OCI-M1 (cell line): Measurements from ENCODE around the gene CDH4.

Experiments
- DNase-seq: peaks from one replicate; lab custom pipeline; 2025; lab: John Stamatoyannopoulos, UW

Gene CDH4

DNA sequence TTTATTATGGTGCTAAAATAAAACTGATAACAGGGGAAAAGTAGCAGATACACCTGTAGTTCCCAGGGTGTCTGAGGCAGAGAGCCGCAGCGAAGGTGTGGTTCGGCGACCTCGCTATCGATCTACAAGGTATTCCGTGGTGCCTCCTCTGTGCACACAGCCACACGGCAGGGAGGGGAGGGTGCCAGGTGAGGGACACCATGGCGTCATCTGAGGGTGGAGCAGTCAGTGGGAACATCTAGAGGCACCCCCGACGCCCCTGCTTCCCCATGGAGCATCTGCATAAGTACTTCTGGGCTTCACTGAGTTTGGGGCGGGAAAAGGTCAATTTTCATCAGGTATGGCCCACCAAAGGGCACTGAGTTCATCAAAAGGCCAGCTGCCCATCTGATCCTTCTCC, 570.3 kb downstream of the CDH4 start:
- DNase-seq: no peak

DNA sequence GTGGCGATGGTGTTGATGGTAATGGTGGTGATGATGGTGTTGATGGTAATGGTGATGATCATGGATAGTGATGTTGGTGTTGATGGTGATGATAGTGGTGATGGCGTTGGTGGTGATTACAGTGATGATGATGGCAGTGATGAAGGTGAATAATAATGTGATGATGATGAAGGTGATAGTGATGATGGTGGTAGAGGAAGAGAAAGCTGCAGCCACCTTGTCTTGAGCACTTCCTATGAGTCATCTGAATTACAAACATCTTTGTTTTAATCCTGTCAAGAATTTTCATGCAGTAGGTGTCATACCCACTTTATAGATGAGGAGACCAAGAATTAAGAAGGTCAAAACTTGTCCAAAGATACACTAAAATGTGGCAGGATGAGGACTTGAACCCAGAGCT, 571.2 kb downstream of the CDH4 start:
- DNase-seq: no peak

DNA sequence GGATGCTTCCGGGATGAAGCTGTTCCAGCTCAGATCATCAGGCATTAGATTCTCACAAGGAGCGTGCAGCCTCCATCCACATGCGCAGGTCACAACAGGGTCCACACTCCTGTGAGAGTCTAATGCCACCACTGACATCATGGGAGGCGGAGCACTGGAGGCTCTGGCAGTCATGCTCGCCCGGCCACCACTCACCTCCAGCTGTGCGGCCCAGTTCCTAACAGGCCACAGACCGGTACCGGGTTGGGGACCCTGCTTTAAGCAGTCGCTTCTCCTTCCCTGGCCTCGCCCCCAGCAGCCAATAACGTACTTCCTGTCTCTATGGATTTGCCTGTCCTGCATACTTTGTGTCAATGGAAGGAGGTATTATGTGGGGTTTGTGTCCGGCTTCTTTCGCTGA, 576.8 kb downstream of the CDH4 start:
- DNase-seq: no peak

DNA sequence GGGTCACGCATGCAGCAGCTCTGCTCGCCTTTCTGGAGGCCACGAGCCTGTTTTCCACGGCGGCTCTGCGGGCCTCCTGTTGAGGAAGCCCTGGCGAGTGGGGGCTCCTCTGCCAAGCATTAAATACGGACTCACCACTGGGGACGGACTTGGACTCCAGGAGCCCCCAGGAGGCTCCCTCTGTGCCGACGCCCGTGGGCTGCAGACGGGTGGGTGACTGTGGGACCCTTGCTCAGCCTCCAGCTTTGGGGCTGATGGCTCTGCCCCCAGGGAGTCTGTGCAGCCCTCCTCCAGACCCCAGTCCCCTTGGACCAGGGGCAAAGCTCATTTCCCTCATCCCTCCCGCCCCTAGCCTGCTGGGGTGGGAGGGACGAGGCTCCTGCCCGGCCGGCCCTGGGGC, 577.5 kb downstream of the CDH4 start:
- DNase-seq: no peak

DNA sequence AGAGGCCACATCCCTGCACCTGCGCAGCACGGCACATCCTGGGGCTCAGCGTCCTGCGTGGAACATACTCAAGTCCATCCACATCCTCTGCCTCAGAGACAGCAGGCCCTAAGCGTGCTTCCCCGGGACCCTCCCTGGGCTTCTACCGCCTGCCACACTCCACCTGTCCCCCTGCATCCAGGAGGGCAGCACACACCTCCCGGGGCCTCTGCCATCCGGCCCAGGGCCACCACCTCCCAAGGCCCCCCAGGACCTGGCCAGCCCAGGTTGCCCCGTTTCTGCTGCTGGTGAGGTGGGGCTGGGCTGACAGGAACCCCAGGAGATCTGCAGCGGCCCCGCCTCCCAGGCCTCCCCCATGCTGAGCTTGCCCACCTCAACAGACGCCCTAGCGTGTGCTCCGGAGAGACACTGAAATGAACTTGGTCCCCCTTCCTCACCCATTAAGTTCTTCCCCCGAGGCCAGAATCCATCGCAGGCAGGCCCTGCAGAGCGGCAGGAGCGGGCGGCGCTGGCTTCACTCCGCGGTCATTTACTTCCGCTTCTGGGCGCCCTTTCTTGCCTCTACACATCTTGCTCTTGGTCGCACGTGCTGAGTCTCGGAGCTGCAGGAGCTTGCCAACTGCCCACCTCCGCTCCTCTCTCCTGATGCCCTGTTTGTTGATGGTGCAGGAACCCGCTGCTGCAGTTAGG, 578.3 kb downstream of the CDH4 start:
- DNase-seq: no peak

DNA sequence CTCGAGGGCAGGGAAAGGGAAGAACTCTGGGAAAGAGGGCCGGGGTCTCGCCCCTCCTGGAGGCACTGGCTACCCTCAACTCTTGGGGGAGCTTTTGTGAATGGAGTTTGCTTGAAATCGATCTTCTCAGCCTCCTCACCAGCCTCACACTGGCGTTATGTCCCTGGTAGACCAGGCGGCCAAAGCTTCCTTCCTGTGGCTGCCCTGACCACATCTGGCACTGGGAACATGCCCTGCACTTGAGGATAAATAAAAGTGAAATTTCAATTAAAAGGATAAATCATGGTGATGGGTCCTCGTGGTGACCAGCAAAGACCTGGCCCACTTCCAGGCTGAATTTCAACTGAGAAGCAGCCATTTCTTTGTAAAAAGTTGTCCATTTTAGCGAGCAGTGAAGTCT, 578.9 kb downstream of the CDH4 start:
- DNase-seq: no peak

DNA sequence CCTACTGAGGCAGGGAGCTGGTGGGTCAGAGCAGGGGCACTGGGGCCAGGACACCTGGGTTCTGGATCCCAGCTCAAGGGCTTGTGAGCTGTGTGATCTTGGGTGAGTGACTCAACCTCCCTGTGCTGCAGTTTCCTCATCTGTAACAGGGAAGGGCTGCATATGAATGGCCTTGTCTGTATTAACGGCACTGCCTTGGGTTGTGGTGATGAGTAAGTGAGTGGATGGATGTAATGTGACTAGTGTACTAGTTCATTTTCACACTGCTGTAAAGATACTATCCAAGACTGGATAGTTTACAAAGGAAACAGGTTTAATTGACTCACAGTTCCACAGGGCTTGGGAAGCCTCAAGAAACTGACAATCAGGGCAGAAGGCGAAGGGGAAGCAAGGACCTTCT, 580.1 kb downstream of the CDH4 start:
- no peak for DNase-seq

DNA sequence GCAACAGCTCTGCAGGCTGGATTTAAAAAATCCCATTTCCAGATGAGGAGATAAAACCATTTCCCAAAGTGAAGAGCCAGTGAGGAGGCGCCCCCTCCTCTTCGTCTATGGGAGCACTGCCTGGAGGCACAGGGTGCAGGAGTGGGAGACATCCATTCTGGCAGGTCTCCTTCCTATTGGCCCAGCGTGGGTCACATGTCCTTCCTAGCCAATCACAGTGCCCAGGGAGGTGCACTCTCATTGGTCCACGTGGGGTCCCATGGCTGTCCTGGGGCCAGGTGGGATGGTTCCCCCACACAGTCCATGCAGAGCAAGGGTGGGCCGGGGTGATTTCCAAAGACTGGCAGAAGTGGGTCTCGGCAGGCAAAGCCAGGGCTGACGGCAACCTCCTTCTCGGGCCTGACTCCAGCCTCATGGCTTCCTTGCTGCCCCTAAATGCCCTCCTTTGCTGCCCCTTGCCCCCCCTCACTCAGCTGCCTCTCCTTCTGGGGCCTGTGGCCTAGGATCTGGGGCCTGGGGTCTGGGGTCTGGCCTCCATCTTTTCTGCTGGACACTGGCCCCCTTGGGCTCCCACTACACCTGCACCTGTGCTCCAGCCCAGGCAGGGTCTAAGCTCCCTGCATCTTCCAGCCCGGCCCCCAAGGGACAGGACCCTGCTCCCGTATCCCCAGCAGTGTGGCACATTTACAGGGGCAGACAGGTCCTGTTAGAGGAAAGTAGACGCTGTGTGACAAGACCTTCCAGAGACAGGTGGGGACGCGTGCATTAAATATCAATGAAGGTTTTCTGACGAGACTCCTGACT, 581.9 kb downstream of the CDH4 start:
- no peak for DNase-seq

DNA sequence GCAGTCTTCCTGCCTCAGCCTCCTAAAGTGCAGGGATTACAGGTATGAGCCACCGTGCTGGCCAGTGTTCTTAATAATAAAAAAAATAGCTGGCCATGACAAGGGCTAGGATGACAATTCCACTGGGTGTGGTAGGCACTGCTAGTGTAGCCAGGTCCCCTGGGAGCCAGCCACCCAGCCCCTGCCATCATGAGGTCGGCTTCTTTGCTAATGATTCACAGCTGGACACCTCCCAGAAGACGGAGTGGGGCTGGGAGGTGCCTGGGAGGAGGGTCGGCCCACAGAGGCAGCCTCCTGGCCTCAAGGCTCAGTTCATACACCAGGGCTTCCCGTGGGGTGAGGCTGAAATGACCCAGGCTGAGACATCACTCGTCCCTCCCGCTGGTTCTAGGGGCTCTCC, 583.2 kb downstream of the CDH4 start:
- DNase-seq: no peak

DNA sequence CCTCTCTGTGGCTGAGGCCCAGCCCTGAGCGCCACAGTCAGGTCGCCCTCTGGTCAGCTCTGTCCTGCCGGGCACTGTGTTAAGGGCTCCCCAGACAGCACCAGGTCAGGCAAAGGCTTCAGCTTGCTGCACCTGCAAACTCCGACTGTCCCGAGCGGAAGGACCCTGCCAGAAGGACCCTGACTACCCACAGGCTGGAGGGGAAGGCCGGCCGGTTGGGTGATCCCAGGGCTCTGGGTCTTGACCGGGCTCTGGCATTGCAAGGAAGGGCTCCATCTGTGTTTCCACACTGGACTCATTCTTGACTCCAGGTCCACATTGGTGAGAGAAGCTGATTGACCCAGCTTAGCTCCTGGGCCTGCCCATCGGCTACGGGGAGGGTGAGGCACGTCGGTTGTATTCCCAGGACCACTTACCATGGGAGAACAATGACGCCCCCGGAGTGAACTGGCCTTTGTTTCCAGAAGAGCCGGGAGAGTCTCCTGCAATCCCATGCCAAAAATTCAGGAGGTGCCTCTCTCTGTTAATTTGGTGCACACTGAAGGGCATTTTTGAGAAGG, 583.8 kb downstream of the CDH4 start:
- DNase-seq: no peak

DNA sequence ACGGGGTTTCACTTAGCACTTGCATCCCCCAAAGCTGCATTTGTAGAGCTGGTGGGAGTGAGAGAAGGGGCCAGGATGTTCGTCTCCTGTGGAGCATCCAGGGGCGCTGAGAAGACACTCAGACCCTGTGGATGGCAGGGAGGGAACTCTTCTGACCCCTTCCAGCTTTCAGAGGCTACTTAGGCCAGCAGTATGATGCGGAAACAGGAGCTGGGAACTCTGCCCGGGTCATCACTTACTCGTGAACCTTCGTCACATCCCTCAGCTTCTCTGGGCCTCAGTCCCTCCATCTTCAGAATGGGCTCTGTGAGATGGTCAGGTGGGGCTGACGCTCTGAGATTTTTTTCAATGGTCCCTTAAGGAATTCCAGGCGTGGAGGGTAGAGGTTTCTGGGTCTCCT, 585.1 kb downstream of the CDH4 start:
- no peak for DNase-seq

DNA sequence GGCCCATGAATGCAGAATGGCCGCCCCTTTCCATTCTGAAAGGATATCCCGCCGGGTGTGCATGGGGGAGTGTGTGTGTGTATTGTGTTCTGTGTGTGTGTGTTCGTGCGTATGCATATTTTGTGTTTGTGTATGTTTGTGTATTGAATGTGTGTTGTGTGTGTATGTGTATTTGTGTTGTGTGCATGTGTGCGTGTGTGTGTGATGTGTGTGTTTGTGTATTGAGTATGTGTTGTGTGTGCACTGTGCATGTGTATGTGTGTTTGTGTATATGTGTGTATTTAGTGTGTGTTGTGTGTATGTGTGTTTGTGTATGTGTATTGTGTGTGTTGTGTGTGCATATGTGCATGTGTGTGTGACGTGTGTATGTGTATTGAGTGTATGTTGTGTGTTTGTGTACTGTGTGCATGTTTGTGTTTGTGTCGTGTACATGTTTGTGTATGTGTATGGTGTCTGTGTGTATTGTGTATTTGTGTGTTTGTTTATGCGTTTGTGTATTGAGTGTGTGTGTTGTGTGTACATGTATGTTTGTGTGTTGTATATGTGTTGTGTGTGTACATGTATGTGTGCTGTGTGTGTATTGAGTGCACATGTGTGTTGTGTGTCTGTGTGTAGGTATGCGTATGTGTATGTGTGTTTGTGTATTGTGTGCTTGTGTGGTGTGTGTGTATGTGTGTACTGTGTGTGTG, 587.3 kb downstream of the CDH4 start:
- DNase-seq: no peak

DNA sequence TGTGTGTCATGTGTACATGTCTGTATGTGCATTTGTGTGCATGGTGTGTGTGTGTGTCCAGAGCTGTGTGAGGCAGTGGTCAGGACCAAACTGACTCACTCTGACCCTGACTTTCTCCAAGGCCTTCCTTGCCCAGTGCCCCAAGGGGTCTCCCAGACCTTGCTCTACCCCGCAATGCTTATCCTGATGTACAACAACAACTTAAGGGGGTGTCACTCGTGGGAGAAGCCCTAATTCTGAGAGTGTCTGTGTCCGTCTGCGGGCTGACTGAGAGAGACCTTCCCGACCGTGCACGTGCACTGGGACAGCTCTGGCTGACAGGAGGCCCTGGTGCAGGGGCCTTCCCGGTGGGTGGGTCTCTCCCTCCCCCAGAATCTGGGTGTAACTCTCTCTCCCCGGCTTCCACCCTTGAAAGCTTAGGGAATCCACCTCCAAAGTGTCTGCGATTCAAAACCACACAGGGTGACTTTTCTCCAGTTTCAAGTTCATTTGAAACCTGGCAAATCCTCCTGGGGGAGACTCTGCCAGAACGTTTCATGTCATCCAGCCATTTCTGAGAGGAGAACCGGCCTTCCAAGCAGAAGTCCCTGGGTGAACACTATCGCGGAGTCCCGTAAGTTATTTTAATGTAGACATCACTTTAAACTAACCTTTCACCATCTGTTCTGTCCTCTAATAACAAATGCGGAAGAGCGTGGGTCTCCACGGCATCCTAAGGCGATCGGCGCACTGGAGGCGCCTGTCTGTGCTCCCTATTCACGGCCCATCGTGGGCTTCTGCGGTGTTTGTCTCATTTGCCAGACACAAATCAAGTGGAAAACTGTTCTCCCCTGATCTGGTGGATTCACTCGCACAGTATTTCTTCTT, 588.1 kb downstream of the CDH4 start:
- no peak for DNase-seq

DNA sequence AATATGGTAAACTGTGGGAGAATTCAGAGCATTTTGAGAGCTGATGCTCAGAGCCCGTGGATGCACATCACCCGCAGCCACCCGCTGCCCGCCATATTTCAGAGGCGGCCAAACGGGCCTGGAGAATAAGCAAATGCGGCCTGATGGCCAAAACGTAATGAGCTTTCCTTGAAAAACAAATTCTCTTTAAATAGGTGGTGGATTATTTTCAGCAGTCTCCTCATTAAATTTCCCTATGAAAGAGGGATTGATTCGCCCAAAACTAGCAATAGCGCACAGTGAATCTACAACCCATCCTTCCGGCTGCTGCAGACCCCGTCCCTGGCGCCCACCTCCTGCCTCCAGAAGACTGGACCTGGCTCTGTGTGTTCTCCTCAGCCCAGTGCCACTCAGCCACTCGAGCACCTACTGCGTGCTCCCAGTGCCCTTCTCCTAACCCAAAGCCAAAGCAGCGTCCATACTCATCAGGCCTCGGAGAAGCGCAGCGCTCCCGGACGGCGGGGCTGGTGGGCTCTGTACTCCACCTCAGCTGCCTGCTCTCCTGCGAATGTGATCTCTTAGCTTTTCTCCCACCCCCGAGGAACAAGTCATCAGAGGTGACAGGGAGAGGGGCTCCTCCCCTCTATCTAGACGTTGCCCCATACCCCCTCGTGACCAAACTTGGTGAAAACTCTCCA, 588.9 kb downstream of the CDH4 start:
- DNase-seq: no peak

DNA sequence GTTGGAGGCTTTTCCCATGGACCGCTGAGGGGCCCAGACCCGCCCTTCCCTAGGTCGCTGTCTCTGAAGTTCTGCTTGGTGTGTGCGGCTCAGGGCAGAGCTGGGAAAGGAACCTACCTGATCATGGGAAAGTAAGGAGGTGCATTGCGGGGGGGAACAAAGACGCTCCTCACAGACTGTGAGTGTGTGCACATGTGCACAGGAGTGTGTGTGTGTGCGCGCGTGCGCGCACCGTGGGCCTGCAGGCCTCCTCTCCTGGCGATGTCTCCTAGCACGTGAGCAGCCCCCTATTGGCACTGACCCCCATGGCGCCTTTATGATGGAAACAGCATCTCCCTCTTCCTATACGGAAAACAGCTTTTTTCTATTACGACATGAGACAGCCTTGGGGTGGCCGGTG, 589.5 kb downstream of the CDH4 start:
- no peak for DNase-seq

DNA sequence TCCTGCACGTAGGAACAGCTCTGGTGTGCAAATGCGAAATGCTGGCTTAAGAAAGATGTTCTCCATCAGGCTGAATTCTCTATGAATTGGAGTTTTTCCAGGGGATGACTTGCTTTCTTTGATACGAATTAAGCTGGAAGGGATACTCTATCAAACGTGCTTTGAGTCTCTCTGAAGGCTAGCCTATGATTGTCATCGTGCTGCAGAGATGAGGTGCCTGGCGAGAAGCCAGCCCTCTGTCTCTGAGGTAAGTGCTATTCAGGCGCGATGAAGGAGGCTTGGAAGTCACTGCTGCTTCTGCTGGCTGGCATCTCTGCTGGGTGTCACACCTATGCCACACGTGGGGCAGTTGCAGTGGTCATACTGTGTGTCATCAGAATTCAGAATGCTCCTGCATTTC, 589.9 kb downstream of the CDH4 start:
- DNase-seq: no peak

DNA sequence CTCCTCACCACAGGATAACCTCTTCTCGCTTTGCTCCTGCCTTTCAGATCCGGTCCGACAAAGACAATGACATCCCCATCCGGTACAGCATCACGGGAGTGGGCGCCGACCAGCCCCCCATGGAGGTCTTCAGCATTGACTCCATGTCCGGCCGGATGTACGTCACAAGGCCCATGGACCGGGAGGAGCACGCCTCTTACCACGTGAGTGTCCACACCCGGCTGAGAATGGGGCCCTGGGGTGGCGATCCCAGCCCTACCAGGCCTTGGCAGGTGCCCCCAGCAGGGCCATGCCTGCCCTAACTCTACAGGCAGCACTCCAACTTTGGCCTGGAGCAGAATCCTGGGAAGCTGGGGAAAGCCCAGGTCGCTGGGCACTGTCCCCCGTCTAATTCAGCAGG, 592.6 kb downstream of the CDH4 start:
- no peak for DNase-seq

DNA sequence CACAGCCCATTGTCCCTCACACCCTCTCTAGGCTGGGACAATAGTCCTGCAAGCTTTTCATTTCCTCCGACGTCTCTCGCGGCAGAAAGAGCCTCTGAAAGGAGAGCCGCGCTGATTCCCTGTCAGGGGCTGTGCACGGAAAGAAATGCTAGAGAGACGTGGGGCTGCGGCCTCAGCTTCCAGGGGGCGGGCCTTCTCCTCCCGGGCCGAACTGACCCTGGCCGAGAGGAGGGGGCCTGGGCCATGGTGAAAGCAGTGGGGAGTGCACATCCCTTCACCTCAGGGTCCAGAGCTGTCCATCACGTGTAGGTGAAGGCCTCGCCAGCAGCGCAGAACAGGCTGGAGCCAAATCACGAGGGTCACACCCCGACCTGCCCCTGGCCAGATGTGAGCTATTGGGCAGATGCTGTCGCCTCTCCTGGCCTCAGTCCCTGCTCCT, 593.2 kb downstream of the CDH4 start:
- DNase-seq: no peak

DNA sequence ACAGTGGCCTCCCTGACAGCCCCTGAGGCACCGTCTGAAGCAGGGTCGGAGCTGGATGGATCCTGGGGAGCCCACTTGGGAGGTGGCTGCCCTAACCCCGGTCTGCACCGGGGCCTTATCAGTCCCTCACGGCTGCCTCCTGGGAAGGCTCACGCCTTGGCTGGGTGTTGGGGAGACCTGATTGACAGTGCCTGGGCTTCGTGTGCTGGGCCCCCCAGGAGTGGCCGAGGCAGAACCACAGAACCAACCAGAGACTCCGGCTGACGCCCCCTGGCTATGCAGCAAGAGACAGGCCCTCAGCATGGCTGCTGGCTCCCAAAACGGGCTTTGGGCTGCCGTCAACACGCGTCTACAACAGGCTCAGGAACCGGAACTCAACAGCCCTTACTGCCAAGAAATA, 594.0 kb downstream of the CDH4 start:
- no peak for DNase-seq

DNA sequence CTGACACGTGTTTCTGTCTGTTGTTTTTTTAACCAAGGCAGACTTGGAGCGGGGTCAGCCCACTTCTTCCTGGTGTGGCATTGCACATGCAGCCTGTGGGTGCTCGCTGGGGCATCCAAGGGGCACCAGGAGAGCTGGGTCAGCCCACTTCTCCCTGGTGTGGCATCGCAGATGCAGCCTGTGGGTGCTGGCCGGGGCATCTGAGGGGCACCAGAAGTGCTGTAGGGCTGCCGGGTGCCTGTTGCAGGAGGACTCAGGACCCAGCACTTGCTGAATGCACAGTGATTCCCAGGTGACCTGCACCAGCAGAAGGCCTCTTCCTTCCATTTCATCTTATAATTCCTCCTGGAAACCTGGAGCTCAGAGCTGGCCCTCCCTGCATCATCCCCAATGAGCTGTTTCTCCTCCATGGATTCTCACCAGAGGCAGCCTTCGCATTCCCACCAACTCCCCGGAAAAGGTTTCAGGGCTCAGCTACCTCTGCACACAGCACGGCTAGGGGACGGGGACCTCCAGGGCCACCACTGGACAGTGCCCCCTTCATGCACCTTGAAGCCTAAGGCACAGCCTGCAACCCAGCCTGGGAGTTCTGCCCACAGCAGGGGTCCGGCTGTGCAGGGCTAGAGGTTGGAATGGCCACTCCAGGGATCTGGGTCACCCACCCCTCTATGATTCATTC, 594.8 kb downstream of the CDH4 start:
- no peak for DNase-seq

DNA sequence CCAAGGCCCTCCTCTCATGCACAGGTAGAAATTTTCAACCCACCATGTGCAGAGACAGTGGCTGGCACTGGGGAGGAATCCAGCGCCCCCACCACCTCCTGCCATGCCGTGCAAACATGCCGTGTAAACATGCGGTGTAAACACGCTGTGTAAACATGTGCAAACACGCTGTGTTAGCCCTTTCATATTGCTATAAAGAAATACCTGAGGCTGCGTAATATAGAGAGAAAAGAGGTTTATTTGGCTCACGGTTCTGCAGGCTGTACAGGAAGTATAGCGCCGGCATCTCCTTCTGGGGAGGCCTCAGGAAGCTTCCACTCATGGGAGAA, 595.3 kb downstream of the CDH4 start:
- DNase-seq: no peak
